ENCODE results near the gene SLC22A23. TPM values are rescaled to one million over a fixed set of nuclear protein-coding genes. Genes with fewer than 3 reads are reported as not detected.

Gene SLC22A23
- total RNA-seq, 4 donors from 2014 or later, result 6.2 to 10.8 (median 7.8) TPM

DNA sequence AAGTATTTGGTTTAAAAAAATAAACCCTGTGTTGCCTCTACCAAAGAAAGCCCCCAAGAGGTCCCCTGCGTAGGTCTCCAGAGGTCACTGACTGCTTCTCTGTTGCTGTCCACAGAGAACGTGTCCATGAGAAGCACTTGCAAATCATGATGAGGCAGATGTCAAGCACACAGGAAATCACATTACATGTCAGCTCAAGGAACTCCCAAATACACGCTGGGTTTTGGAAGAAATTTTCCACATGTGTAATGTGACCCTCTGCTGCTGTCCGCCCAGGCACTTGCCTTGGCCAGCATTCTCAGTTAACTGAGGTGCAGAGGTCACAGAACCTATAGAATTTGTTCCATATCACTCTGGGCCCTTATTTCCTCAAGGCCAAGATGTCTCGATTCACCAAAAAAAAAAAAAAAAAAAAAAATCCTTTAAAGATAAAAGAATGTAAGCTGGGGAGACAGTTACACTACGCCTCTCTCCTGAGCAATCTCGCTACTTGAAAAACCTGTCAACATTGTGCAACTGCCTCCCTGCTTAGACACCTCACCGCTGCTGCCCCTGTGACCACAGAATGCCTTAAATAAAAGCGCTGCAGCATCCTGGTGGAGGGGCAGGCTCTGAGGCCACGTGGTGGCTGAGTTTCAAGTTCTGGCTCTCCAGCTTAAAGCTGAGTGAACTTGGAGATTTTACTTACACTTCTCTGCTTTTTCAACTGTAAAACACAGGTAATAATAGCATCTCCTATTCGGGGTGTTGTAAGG is 42.3 kb downstream of the SLC22A23 start:
- 67 to 80% methylated on average over 10 to 11 of the region's 11 CpGs for WGBS, 2 donors (ENCODE audit: low coverage in 1 of 2)
- no peak for ATAC-seq
- H3K4me3 ChIP-seq, result no peak overlapping the region
- no peaks in the 10 kb centered on the region for H3K27me3 ChIP-seq
- H3K9me3 ChIP-seq, result peaks cover 0 to 5% (median 0%) of the 10 kb centered on the region in 3 donors
- TF ChIP-seq, protein P1, sequence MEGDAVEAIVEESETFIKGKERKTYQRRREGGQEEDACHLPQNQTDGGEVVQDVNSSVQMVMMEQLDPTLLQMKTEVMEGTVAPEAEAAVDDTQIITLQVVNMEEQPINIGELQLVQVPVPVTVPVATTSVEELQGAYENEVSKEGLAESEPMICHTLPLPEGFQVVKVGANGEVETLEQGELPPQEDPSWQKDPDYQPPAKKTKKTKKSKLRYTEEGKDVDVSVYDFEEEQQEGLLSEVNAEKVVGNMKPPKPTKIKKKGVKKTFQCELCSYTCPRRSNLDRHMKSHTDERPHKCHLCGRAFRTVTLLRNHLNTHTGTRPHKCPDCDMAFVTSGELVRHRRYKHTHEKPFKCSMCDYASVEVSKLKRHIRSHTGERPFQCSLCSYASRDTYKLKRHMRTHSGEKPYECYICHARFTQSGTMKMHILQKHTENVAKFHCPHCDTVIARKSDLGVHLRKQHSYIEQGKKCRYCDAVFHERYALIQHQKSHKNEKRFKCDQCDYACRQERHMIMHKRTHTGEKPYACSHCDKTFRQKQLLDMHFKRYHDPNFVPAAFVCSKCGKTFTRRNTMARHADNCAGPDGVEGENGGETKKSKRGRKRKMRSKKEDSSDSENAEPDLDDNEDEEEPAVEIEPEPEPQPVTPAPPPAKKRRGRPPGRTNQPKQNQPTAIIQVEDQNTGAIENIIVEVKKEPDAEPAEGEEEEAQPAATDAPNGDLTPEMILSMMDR (IDR thresholded peaks at IDR 0.05), result no peak
- TF ChIP-seq POLR2AphosphoS5 (IDR thresholded peaks at IDR 0.05) (no peak), POLR2A (IDR thresholded peaks at IDR 0.05) (no peak)
- H3K36me3 ChIP-seq, result peaks cover 0 to 27% of the 10 kb centered on the region in 2 donors
- H3K27ac ChIP-seq, result no peak overlapping the region
- no peaks in the 10 kb centered on the region for H3K4me1 ChIP-seq

DNA sequence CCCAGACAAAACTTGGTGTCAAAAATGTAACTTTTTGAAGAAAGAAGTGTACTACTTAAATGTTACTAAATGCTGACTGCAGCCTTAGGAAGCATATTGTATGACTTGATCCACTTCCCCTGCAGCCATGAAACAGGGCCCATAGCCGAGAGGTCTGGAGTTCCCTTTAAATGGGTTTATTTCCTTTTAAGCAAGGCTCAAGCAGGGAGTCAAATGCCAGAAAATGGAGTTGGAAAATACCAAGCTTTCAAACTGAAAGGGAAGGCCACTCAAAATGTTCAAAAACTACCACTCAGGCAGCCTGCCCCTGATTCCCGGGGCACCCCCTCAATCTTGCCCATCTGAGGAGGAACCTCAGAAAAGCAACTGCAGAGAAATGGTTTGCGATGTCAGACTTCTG is 43.3 kb downstream of the SLC22A23 start:
- 77 to 100% methylated on average over 1 to 3 of the region's 3 CpGs for WGBS, 2 donors (ENCODE audit: low coverage in 1 of 2)
- H3K27me3 ChIP-seq, result no peaks in the 10 kb centered on the region
- H3K36me3 ChIP-seq, result peaks cover 0 to 32% of the 10 kb centered on the region in 2 donors
- no peaks in the 10 kb centered on the region for H3K4me1 ChIP-seq
- TF ChIP-seq POLR2AphosphoS5 (IDR thresholded peaks at IDR 0.05) (no peak), EP300 (IDR thresholded peaks at IDR 0.05) (no peak), POLR2A (IDR thresholded peaks at IDR 0.05) (no peak)
- TF ChIP-seq, protein P1 (IDR thresholded peaks at IDR 0.05), result no peak
- ATAC-seq, result no peak
- peaks cover 0 to 5% (median 0%) of the 10 kb centered on the region in 3 donors for H3K9me3 ChIP-seq
- no peak overlapping the region for H3K4me3 ChIP-seq
- no peak overlapping the region for H3K27ac ChIP-seq

DNA sequence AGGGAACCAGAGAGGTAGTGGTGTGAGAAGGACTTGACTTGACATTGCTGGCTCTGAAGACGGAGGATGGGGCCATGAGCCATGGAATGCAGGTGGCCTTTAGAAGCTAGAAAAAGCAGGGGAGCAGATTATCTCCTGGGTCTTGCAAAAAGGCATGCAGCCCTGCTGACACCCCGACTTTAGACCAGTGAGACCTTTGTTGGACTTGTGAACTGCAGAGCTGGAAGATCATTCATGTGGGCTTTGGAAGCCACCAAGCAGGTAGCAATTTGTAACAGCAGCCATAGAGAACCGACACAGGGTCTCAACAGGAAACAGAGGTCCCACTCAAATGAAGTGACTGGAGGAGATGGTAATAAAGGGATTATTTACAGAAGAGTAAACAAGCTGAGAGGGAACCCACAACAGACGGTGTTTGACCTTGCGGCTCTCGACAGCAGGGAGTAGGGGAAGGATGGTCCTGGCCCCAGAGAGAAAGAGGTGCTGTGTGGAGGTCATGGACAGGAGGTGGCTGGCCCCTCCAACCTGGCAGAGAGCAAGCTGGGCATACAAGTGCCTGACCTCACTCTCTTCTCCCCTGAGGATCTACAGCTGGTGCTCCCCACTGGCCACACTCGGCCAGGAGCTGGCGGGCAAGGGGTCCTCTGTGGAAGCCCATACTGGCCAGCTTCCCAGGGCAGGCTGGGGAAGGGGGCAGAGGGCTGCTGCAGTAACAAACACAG is 43.9 kb downstream of the SLC22A23 start:
- H3K27ac ChIP-seq, result no peak overlapping the region
- ATAC-seq, result no peak

DNA sequence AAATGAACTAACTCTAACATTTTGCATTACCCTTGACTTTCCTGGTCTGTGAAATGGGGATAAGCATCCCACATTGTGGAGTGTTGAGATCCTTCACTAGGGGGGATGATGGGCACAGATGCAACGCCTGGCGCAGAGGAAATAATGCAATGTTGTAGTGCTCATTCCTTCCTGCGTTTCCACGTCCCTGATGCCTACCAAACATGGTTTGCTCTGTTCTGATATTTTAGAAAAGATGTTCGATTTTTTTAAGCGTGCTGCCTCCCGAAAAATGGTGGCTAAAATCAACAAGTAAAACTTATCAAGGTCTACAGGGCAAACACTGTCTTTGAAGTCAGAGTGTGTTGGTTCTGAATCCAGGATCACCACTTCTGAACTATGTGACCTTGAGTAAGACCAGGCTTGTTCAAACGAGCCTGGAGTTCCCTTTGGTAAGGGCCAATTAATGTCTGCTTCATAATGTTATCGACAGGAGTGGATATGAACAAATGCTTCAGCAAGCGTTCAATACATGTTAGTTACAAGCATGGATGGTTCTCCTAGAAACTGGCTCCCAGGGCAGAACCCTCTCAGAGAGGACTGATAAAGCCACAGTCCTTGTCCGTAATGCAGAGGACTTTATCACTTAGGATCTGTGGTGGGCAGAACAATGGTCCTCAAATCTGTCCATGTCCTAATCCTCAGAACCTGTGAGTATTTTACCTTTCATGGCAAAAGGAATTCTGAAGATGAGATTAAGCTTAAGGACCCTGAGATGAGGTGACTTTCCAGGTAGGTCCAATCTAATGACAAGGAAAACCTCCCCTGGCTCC is 44.7 kb downstream of the SLC22A23 start:
- H3K27ac ChIP-seq, result no peak overlapping the region
- ATAC-seq, result no peak
- TF ChIP-seq EP300 (IDR thresholded peaks at IDR 0.05) (no peak), POLR2AphosphoS5 (IDR thresholded peaks at IDR 0.05) (no peak), POLR2A (IDR thresholded peaks at IDR 0.05) (no peak)
- TF ChIP-seq, protein P1 (IDR thresholded peaks at IDR 0.05), result no peak

More for the DNA sequence above, 43.9 kb downstream of the SLC22A23 start:
- peaks cover 0 to 5% (median 0%) of the 10 kb centered on the region in 3 donors for H3K9me3 ChIP-seq
- H3K36me3 ChIP-seq, result peaks cover 0 to 37% of the 10 kb centered on the region in 2 donors
- no peaks in the 10 kb centered on the region for H3K4me1 ChIP-seq
- H3K4me3 ChIP-seq, result no peak overlapping the region
- 67 to 85% methylated on average over 3 to 5 of the region's 8 CpGs for WGBS, 2 donors (ENCODE audit: low coverage in 1 of 2)
- TF ChIP-seq EP300 (IDR thresholded peaks at IDR 0.05), result no peak
- no peak for TF ChIP-seq POLR2AphosphoS5 (IDR thresholded peaks at IDR 0.05)
- no peaks in the 10 kb centered on the region for H3K27me3 ChIP-seq

More for the DNA sequence above, 44.7 kb downstream of the SLC22A23 start:
- WGBS, 2 donors (ENCODE audit: low coverage in 1 of 2), result 86 to 92% methylated on average over 5 to 10 of the region's 11 CpGs
- Histone ChIP-seq H3K4me1 (peaks cover 0 to under 1% (median 0%) of the 10 kb centered on the region in 3 donors), H3K4me3 (no peak overlapping the region), H3K27me3 (no peaks in the 10 kb centered on the region), H3K9me3 (peaks cover 0 to 5% (median 0%) of the 10 kb centered on the region in 3 donors), H3K36me3 (peaks cover 0 to 37% of the 10 kb centered on the region in 2 donors)

Measured in gastroesophageal sphincter (tissue), 4 donors.